Retinal pigment epithelial cell (primary cell): ENCODE measurements around the gene SYNJ2.
A peak's percentile ranks its signal among the peaks of the same experiment; 100 is the strongest.

ENCODE experiments used
- DNase-seq: peaks from one replicate; pipeline ENCODE4 v3.0.0-alpha.2; 2010; ENCODE audit warnings: low read depth
- H3K4me3 ChIP-seq: 2 replicates; pipeline ENCODE4 v1.5.1; 2011; ENCODE audit warnings: mild to moderate bottlenecking, low read length, control low read depth, moderate library complexity
- CTCF ChIP-seq: conservative IDR thresholded peaks from 2 replicates; pipeline ENCODE4 v1.5.1; 2011; ENCODE audit warnings: low read depth, low read length, control low read depth, inconsistent platforms

Gene SYNJ2

GRCh38 chr6:158022749-158023596 lies 41.3 kb downstream of the SYNJ2 start:
- no peak for DNase-seq
- no peak overlapping the region for H3K4me3 ChIP-seq
- no peak for TF ChIP-seq CTCF

DNA sequence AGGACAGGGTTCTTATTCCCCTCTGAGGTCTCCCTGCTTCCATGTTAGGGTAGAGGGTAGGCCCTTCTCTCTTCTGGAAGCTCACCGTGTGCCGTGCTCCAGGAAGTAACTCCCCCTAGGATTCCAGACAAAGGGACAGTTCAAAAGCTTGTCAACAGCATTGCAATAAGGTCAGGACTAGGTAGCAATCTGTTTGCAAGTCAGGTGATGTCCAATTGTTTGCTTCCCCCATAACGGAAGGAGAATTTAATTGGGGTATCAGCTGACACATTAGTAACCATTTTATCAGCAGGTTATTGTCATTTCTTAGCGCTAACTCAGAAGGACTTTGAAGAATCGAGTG lies 41.9 kb downstream of the SYNJ2 start:
- no peak for TF ChIP-seq CTCF
- no peak overlapping the region for H3K4me3 ChIP-seq
- DNase-seq: no peak

DNA sequence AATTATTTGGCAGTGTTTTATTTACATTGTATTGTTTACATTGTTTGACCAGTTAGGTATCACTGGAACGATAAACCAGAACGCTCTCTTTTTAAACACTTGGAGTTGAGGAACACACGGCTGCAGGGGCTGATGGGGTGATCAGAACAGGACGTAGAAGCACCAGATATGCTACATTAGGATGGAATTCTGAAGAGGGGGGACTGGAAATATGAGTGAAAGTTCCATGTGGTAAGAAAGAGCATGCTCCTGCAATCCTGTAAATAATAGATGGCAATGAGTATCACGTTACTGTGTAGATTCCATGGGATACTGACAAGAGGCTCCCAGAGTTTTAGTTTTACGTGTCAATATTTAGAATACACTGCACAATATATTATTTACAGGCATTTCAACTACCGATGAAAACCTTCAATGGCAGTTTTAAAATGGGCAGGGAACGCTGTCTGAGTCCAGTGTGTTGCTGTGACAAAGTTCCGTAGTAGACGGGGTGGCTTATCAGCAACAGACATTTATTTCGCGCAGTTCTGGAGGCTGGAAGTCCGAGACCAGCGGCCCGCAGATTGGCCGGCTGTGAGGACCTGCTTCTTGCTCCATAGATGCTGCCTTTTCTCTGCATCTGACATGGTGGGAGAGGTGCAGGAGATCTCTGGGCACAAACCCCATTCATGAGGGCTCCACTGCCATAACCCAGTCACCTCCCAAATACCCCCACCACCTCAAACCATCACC lies 43.1 kb downstream of the SYNJ2 start:
- DNase-seq: no peak
- TF ChIP-seq CTCF: no peak
- no peak overlapping the region for H3K4me3 ChIP-seq

- no peak overlapping the region for H3K4me3 ChIP-seq
- DNase-seq: peak; percentile 91
- peak; percentile 34 for TF ChIP-seq CTCF
Measured at GRCh38 chr6:158026054-158026900, 44.6 kb downstream of the SYNJ2 start.

- no peak overlapping the region for H3K4me3 ChIP-seq
- DNase-seq: no peak
- TF ChIP-seq CTCF: no peak
Measured at GRCh38 chr6:158026901-158027589, 45.4 kb downstream of the SYNJ2 start.

DNA sequence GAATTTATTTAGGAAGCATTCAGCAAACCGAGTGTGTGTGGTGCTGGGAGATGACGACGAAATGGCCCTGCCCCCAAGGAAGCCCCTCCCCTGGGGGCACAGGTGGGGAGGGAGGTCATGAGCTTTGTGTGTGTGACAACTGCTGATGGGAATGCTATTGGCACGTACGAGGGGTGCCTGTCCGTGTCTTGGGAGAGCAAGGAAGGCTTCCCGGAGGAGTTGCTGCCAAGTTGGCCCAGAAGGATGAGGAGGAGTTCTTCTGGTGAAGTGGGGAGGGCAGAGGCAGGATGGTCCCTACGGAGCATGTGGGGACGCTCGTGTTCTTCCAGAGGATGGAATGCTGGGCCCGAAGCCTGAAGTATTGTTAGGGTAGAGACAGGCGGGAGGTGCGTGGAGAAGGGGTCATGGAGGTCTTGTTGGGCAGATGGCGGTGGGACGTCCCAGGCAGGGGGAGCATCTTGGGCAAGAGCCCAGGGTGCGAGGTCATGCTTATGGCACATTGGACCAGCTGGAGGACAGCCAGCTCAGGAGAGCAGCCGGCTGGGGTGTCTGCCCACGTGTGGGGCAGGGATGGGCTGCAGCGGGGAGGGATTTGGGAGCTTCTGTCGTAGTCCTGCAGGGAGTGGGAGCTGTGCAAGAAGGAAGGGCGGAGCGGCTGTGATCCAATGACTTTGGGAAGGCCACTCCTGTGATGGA lies 46.1 kb downstream of the SYNJ2 start:
- no peak overlapping the region for H3K4me3 ChIP-seq
- TF ChIP-seq CTCF: no peak
- DNase-seq: no peak
